RPMI7951 (cell line): ENCODE data around the gene SEC16B. TPM values are rescaled to one million over a fixed set of nuclear protein-coding genes. Genes with fewer than 3 reads are reported as not detected.

Experiments
- DNase-seq: peaks from one replicate; pipeline ENCODE4 v3.0.0-alpha.2; 2012; ENCODE audit warnings: low read depth
- total RNA-seq: library from RNA; depleted of rRNA; stranded (reverse); fragments of >200 nt; shearing (Covaris generic); gene quantifications from 2 replicates; pipeline ENCODE4 v1.2.3, GENCODE V29; 2014

The SEC16B gene
- total RNA-seq, 1 experiment from 2014 or later = 0.48 TPM

DNA sequence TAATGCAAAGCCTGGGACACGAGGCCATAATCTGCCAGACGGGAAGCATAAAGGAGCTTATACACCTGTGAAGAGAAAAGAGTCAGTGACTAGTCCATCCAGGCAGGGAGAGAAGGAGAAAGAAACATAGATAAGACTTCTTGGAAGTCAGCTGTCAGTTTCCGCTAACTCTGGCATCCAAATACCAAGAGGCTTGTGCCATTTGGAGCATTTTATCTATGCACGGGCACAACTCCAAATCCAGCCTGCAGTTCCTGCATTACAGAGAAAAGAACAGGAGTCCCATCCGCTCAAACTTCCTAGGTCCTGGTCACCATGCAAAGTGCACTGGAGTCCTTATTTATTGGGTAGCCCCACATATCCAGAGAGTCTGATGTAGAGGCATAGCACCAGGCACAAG lies 27.9 kb downstream of the SEC16B start:
- no peak for DNase-seq

DNA sequence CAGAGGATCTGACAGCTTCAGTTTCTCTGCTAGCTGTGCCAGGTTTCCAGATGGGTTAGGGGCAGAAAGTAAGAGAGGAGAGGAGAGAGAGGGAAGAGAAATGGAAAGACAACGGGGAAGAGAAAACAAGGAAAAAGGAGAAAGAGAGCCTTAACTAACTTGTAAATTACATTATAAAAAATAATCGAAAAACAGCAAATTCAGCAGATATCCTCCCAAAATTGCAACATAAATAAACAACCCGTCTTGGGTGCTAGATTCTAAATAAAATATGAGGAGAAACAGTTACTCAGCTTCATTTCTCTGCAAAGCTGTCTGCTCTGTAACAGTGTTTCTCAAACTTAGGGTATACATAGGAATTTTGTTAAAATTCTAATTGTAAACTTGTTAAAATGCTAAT lies 29.2 kb downstream of the SEC16B start:
- DNase-seq = no peak

DNA sequence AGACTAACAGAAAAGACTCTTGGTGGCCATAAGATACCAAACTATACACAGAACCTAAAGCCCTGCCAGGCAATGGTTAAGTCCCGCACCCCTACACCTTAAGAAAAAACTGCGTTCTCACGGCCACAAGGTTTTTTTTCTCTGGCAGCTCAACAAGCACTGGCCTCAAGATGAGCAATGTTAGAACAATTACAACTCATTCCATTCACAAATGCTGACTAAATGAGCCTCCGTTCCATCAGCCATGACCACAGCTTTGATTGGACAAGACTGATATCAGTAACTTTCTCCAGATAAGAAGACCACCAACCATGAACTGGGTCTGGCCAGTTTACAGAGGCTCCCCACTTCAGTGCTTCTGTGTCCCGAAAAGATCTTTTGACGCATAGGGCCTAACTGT lies 31.9 kb downstream of the SEC16B start:
- no peak for DNase-seq

DNA sequence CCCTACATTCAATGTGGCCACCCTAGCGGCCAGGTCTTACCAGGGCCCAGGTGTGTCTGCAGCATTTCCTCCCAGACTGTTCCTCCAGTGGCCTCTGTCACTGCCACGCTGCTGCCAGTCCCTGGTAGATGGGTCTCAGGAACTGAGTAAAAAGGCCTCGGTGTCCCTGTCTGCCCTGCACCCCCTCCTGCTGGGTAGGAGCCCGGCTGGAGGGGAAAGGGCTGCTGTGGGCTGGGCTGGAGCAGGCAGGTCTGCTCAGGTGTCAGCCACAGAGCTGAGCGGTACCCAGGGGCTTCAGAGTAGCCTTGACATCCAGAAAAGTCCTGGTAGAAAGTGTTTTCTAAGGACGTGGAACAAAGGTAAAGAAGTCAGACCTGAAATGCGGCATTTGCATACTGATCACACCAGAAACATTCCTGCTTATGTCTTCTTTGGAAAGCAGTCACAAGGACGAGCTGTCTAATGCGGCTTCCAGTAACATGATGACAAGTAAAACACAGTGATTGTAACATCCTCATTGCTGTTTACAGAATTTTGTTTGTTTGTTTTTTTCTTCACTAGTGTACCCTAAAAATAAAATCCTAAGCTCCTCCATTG lies 32.6 kb downstream of the SEC16B start:
- DNase-seq = no peak

DNA sequence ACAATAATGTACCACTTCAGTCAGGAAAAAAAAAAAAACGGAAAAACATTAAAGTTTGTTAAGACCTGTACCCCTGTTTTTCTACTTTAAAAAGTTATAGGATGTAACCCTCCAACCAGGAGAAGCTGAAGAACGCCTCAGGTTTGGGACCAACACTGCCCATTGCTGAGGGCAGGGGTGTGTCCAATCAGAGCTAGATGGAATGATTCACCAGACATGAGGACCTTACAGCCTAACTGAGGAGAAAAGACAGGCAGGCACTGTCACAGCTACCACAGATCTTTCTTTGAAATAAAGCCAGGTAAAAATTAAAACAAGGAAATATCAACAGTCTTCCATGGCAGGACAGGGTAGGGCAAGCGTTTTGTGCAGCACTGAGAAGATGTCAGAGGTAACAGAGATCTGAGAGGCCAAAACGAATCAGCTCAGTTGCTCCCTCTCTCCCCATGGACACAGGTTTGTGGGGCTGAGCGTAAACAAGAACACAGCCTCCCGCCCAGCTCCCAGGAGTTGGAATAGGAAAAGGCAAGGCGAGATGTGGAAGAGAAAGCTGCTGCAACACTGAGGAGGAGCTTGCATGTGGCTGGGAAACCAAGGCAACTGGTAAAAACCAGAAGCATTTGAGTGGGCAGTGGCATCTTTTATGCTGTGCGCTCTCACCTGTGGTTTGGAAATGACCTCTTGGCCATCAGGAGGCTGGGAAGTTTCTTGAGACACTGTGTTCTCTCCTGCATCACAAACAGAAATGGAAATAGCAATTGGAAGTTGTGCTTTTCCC lies 34.0 kb downstream of the SEC16B start:
- DNase-seq = no peak

DNA sequence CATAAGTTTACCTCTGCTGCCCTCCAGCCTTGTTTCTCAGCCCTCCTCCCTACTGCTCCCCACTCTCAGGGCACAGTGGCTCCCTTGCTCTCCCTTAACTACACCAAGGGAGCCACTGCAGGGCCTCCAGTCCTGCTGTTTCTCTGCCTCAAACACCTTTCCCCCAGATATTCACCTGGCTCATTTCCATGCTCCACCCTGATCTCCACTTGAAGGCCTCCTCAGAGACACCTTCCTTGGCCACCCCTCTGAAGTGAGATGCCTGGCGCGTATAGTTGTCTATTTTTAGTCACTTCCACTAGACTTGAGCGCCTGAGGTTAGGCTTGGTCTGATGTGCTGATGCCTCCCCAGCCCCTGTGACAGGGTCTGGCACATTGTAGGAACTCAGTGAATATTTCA lies 34.9 kb downstream of the SEC16B start:
- DNase-seq = no peak

DNA sequence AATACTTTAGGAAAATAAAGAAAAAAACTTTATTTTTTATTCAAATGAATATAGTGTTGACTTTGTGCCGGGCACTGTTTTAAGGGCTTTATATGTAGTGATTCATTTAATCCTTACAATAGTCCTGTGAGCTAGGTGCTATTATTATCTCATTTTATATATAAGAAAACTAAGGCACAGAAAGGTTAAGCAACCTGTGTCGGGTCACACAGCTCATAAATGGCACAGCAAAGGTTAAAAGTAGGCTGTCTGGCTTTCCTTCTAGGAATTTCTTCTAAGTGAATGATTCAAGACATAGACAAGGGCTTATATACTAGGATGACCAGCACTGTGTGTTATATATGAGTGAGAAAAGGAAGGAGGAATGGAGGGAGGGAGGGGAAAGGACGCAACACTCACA lies 35.4 kb downstream of the SEC16B start:
- DNase-seq = no peak

DNA sequence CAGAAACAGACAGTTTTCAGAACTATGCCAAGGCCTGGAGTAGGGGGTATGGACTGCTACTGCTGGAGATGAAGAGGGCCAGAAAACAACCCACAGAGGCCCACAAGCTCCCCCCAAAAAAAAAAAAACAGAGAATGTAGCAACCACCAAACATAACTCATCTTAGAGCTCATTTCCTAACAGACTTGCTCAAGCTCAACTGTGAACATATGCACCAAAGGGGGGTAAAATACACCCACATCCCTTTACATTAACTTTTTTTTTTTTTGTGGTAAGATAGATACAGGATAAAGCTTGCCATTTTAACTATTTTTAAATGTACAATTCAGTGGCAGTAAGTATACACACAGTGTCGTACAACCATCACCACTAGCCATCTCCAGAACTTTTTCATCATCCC lies 36.0 kb downstream of the SEC16B start:
- no peak for DNase-seq

DNA sequence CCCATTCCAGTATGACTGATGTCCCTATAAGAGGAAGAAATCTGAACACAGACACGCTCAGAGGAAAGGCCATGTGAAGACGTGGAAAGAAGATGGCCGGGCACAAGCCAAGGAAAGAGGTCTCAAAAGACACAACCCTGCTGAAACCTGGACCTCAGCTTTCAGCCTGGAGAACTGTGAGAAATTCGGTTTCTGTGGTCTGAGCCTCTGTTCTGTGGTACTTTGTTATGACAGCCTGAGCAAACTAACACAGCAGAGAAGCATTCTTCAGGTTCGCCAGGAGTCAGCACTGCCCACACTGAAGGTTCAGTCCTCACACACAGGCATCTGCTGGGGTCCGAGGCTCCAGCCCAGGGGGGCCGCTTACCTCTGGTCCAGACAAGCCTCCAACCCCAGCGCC lies 37.7 kb downstream of the SEC16B start:
- no peak for DNase-seq

DNA sequence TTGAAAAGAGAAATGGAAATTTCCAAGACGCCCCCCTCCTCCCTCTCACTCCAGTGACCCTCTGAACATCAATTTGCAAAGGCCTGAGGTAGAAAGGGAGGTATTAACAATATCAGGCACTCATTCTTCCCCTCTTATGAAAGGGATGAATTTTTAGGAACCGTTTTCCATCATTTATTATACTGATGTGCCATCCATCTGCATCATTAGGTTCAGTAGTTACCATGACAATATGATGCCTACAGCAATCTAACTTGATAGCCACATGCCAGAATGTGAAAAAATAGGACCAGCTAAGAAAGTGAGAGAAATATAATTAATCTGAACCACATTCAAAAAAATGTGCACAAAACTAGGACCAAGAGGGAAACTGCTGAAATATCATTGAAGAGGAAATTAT lies 40.9 kb downstream of the SEC16B start:
- no peak for DNase-seq

DNA sequence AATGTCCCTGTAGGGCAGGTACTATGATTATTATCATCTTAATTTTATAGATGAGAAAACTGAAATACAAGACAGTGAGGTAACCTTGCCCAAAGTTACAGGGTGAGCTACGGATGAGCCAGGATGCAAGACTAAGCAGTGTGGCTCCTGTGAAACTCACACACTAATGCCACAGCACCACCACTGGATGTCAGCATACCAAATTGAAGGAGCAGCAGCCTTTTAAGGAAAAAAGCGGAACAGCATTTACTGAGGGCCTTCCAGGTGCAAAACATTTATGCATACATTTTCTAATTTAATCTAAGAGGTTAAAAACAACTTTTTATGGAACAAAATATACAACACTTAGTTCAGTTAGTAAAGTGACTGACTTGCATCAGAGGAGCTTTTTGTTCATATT lies 41.7 kb downstream of the SEC16B start:
- peak; percentile 8 for DNase-seq

DNA sequence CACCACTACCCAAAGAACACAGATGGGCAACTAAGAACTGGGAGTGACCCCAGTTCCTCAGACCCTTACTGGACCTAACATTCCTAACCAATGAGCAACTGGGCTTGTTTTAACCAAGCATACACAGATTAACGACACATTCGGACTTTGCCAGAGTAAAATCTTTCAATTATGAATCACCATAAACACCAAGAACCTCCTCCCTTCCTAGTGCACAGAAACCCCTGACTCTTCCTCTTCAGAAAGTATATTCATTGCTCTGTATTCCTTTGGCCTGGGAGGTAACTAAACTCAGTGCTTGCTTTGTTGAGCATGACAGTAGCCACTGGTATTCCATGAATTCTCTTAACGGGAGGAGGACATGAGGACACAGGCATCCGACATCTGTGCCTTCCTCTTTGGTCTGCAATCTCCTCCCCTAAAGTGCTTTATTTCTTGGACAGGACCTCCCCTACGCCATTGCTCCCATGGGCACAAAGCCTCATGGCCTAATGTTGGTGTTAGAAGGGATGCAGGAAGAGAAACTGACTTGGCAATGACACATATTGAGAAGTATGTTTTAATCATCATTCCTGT lies 42.7 kb downstream of the SEC16B start:
- peak; percentile 74 for DNase-seq

DNA sequence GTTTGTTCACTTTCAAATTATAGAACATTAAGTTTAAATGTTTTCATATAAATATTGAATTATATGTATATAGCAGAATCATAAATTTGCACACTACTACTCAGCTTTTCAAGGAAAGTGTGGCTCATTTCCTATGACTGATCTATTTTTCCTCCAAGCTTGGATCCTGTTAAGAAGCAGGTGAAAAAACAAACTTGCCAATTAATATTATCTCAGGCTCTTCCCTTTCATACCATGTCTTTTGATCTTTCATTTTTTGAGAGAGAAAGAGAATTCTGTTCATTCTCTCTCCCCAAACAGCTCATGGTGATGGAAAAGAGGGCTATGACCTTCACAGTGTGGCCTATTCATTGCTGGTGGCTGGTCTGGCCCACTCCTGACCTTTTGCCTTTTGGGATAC lies 43.7 kb downstream of the SEC16B start:
- no peak for DNase-seq

DNA sequence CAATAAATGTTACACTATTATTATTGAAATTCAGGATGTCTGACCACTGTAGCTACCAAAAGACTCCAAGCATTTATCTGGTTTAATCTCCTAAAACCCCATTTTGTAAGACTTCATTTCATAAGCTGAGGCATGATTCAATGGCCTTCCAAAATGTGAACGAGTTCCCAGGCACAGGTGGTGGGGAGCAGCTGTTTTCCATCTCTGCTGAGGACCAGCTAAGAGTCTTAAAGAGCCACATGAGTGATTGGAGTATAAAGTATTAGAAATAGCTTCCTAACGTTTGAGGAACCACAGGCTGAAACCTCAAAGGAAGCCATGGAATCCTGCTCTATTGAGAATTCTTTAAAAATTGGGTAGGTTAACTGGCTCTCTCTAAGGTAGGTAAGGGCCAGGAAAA lies 44.9 kb downstream of the SEC16B start:
- DNase-seq = no peak

DNA sequence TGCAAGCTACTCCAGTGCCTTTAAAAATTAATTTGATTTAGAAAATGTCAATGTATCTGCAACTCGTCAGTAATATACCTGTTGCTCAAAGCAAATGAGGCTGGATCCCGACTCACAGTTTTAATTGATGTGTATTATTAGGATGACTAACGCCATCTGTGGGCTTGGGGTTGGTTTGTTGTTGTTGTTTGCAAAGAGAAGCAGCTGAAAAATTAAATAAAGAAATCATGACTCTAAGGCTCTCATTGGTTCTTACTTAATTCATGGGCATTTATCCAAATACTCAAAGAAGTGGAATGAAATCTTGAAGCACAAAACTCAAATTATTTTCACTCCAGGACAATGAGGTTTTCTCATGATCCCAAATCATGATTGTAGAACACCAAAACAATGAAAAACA lies 46.4 kb downstream of the SEC16B start:
- no peak for DNase-seq

DNA sequence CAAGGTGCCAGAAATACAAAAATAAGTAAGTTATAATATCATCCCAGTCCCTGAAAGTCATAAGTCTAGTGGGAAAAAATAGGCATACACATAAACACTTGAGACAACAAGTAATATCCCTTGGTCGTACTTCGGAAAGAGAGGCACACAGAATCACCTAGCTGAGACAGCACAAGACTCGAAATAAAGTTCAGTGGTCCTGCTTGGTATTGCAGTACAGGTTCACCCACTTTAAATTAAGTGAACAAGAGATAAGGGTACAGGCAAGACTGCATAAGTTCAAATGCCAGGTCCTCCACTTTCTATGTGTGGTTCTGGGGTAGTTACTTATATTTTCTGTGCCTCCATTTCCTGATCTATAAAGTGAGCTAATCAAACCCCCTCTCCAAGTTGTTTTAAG lies 47.6 kb downstream of the SEC16B start:
- DNase-seq = no peak

DNA sequence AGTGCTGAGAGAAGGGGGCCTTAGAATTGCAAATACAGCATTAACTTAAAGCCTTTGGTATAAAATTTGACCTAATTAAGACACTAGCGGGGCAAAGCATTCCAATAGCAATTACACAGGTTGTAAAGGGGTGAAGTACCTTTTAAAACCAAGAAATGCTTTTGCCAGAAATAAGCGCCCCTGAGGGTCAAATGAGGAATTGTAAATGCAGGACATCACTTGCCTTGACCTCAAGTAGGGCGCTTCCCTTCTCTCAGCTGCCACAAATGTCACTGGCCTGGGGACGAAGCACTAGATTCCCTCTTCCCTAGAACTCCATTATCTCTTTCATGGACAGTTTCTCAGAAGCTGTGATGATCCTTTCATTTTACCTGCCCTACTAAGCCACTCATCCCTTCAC lies 48.3 kb downstream of the SEC16B start:
- no peak for DNase-seq

DNA sequence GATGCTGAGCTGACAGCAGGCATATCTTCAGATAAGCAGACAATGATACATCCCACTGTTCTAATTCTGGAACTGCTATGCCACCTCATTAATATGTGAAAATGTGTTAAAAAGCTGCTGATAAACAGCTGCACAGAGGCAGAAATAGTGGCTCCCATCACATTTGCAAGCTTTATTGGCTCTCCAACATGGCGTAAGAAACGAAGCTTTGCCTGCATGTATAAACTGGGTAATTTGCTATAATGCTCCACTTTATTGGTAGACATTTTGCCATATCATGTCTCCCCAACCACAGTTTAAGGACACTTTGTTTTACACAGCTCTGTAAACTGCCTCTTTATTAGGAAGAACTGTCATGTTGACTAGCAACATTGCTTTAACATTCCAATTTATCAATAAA lies 49.8 kb downstream of the SEC16B start:
- no peak for DNase-seq

DNA sequence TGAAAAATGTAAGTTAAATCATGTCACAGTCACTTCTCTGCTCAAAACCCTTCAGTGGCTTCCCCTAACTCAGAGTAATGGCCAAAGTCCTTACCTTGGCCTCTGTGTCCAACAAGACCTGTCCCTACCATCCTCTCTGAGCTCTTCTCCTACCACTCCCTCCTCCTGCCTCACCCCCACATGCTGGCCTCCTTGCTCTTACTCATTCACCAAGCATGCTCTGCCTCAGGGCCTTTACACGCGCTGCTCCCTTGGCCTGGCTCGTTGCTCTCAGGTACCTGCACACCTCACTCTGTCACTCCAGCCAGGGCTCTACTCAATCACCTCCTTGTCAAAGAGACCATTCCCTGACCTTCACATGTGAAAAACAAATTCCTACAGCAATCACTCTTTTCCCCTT lies 54.2 kb downstream of the SEC16B start:
- DNase-seq = peak; percentile 8

DNA sequence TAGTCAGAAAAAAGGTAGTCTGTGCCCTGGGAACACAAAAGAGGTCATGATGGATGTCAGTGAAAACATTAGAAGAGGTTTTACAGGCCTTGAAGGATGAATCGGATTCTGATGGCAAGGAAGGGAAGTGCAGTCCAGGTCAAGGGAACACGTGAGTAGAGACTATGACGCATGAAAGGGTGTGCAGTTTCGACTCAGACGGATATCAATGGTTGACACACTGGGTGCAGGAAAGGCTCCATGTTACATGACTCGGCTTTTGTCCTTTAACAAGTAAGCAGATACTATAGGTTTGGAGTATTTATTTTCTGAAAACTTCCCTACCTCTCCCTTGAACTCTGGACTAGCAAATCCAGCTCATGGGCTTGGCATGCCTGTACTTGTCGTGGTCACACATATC lies 55.3 kb downstream of the SEC16B start:
- DNase-seq = peak; percentile 4

DNA sequence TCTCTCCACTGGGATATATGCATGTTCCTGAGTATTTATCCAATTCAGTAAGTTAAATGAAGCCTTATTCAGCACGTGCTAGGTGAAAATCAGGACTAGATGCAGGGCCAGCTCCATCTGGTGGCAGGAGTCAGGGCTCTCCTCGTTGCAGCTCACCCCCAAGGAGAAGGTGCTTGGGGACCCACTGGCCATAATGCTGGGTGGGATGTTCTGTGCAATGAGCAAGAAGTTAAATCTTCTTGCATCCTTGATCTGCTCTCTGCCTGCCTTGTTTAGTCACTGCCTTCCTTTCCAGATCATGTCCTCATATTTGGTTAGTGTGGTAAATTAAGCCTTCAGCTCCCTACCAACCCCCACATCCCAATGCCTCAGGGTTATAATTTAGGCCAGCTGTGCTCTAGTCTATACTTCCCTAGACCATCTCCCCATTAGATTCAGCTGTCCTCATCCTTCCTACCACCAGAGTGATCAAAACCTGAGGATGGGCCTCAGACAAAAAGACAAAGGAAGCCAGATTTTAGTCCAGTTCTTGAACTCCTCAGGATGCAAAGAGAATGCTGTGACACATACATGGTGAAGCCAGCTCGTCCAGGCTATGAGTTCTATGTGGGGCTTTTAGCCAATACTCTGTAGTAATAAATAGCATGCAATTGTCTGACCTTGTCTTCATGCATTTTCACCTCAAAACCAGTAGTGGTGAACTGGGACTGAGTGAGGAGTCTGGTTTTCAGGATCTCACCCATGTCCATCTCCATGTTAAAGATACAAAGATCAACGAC lies 55.9 kb downstream of the SEC16B start:
- peak; percentile 17 for DNase-seq

DNA sequence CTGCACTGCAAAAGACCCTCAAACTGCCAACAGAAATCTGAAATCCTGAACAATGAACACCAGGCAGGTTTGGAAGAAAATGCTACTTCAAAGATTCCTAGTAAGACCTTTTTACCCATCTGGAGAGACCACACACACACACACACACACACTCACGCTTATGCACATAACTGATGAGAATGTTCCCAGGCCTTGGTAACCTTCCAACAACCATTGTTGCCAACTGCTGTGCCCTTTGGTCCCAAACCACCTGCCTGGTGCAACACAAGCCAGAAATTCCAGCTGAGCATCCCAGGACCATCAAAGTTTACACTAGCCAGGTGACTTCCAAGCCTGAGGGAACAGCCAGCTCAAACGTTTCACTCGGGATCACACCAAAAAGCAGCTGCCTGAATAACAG lies 56.9 kb downstream of the SEC16B start:
- DNase-seq = no peak

DNA sequence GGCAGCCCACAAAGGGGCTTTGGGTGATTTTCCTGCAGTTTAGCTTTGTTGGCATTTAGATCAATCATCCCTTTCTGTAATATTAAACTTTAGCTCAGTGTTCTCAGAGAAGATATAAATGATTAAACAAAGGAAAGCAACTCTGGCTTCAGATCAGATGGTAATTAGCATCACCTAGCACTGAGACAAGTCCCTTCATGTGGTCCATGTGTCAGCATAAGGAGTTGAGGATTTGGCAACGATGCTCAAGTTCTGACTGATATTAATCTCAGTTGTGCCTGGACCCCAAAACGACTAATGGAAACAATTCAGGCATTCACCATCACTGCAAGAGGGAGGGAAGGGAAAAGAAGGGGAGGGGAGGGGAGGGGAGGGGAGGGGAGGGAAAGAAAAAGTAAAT lies 60.4 kb downstream of the SEC16B start:
- no peak for DNase-seq
